GM23338 (cell line): ENCODE results near the gene BLM. TPM values are rescaled to one million over a fixed set of nuclear protein-coding genes. Genes with fewer than 3 reads are reported as not detected.

Experiments
- ATAC-seq: fragments of 200-7000 bp; cut with Tn5 transposase; 3 replicates; pipeline ENCODE4 v1.9.1; 2020
- DNase-seq: peaks from one replicate; pipeline ENCODE4 v3.0.0-alpha.2; 2015; ENCODE audit warnings: low spot score
- H2AFZ ChIP-seq: fragments of 200-600 bp; sonication (generic); 2 replicates; pipeline ENCODE4 v1.8.0; 2016; ENCODE audit warnings: antibody characterized with exemption, mild to moderate bottlenecking, moderate library complexity
- H3F3A ChIP-seq: fragments of 200-600 bp; sonication (generic); replicated peaks from 2 replicates; pipeline ENCODE4 v1.8.0; 2017; ENCODE audit warnings: antibody characterized with exemption, mixed run types, low read depth
- H3K27ac ChIP-seq: fragments of 200-600 bp; sonication (generic); 2 replicates; pipeline ENCODE4 v1.6.1; 2016; ENCODE audit warnings: low read depth
- H3K27me3 ChIP-seq: fragments of 200-600 bp; sonication (generic); 2 replicates; pipeline ENCODE4 v1.8.0; 2016; ENCODE audit warnings: mild to moderate bottlenecking, mixed run types, moderate library complexity; ENCODE audit not compliant: insufficient read depth
- H3K36me3 ChIP-seq: fragments of 200-600 bp; sonication (generic); 2 replicates; pipeline ENCODE4 v1.8.0; 2016; ENCODE audit warnings: mild to moderate bottlenecking; ENCODE audit not compliant: insufficient read depth
- H3K4me1 ChIP-seq: fragments of 200-600 bp; sonication (generic); 2 replicates; pipeline ENCODE4 v1.8.0; 2016; ENCODE audit warnings: mild to moderate bottlenecking, moderate library complexity; ENCODE audit not compliant: insufficient read depth
- H3K4me2 ChIP-seq: fragments of 200-600 bp; sonication (generic); 2 replicates; pipeline ENCODE4 v1.7.1; 2017; ENCODE audit warnings: mixed run types
- H3K4me3 ChIP-seq: fragments of 200-600 bp; sonication (generic); 2 replicates; pipeline ENCODE4 v1.6.1; 2016; ENCODE audit warnings: mixed run types
- H3K79me2 ChIP-seq: fragments of 200-600 bp; sonication (generic); replicated peaks from 2 replicates; pipeline ENCODE4 v1.8.0; 2017; ENCODE audit warnings: mild to moderate bottlenecking; ENCODE audit not compliant: insufficient read depth
- H3K9me2 ChIP-seq: fragments of 200-600 bp; sonication (generic); 2 replicates; pipeline ENCODE4 v1.8.0; 2017; ENCODE audit not compliant: insufficient read depth
- H4K20me1 ChIP-seq: fragments of 200-600 bp; sonication (generic); replicated peaks from 2 replicates; pipeline ENCODE4 v1.8.0; 2017; ENCODE audit warnings: mild to moderate bottlenecking; ENCODE audit not compliant: insufficient read depth
- H3K27ac Mint-ChIP-seq: 2 replicates; pipeline ENCODE4 v1.8.0; 2020; ENCODE audit warnings: inconsistent platforms, mild to moderate bottlenecking, moderate library complexity, mixed read lengths
- H3K27me3 Mint-ChIP-seq: 3 replicates; pipeline ENCODE4 v1.8.0; 2022; ENCODE audit warnings: low read depth, mild to moderate bottlenecking, moderate library complexity, mixed read lengths, inconsistent platforms; ENCODE audit not compliant: insufficient read depth, poor library complexity
- H3K36me3 Mint-ChIP-seq: 3 replicates; pipeline ENCODE4 v1.8.0; 2021; ENCODE audit warnings: low read depth, mild to moderate bottlenecking, inconsistent platforms, moderate library complexity, mixed read lengths
- H3K4me1 Mint-ChIP-seq: 3 replicates; pipeline ENCODE4 v1.8.0; 2020; ENCODE audit warnings: mild to moderate bottlenecking, inconsistent platforms, mixed read lengths
- H3K4me3 Mint-ChIP-seq: 3 replicates; pipeline ENCODE4 v1.8.0; 2021; ENCODE audit warnings: moderate library complexity, mild to moderate bottlenecking, inconsistent platforms, mixed read lengths
- H3K9me3 Mint-ChIP-seq: 3 replicates; pipeline ENCODE4 v1.8.0; 2020; ENCODE audit warnings: moderate library complexity, mild to moderate bottlenecking, inconsistent platforms, mixed read lengths
- EZH2 ChIP-seq: fragments of 200-600 bp; sonication (generic); IDR thresholded peaks from one replicate; pipeline ENCODE4 v1.8.0; 2017; ENCODE audit warnings: antibody characterized with exemption, mild to moderate bottlenecking, low read depth; ENCODE audit not compliant: unreplicated experiment
- EZH2phosphoT487 ChIP-seq: fragments of 200-600 bp; sonication (generic); IDR thresholded peaks from one replicate; pipeline ENCODE4 v1.8.1; 2018; ENCODE audit warnings: antibody characterized with exemption; ENCODE audit not compliant: unreplicated experiment
- JUNB ChIP-seq: IDR thresholded peaks from one replicate; pipeline ENCODE4 v1.6.1; 2016; ENCODE audit warnings: antibody characterized with exemption; ENCODE audit not compliant: unreplicated experiment
- NANOG ChIP-seq: IDR thresholded peaks from 2 replicates; pipeline ENCODE4 v1.6.1; 2016; ENCODE audit warnings: antibody characterized with exemption, borderline replicate concordance
- POLR2AphosphoS5 ChIP-seq: IDR thresholded peaks from 2 replicates; pipeline ENCODE4 v1.6.1; 2016; ENCODE audit warnings: antibody characterized with exemption, low read depth
- STAT1 ChIP-seq: IDR thresholded peaks from one replicate; pipeline ENCODE4 v1.6.1; 2016; ENCODE audit warnings: antibody characterized with exemption; ENCODE audit not compliant: unreplicated experiment
- ZNF114 ChIP-seq: fragments of 250-450 bp; sonication (Bioruptor Pico); IDR thresholded peaks from 2 replicates; pipeline ENCODE4 v1.5.0; 2020; ENCODE audit warnings: mild to moderate bottlenecking, moderate library complexity
- polyA plus RNA-seq: library from polyadenylated mRNA; unstranded; fragments of >200 nt; fragmentation: Nextera tagmentation; extraction: Ambion mirVana; gene quantifications from 2 replicates; pipeline ENCODE4 v1.2.1, GENCODE V29; 2016
- total RNA-seq: library from RNA; depleted of rRNA; stranded (reverse); fragments of >200 nt; shearing (Covaris generic); gene quantifications from 2 replicates; pipeline ENCODE4 v1.2.3, GENCODE V29; 2014
- TF ChIP-seq, protein P1 (sequence below): fragments of 250-450 bp; sonication (Bioruptor Pico); IDR thresholded peaks from 2 replicates; pipeline ENCODE4 v1.5.0; 2020; ENCODE audit warnings: mild to moderate bottlenecking, moderate library complexity
- TF ChIP-seq, protein P2 (sequence below), 2 experiments: fragments of 200-600 bp in 1 of 2; sonication (generic) in 1 of 2; conservative IDR thresholded peaks; 2 replicates each; pipeline versions ENCODE4 v1.5.1 to v1.6.1; 2016 to 2017; ENCODE audit warnings: antibody characterized with exemption in 2 of 2, low read depth in 2 of 2, mild to moderate bottlenecking in 2 of 2, moderate library complexity in 1 of 2

Gene BLM
- total and polyA plus RNA-seq, 2 experiments from 2014 or later = 43.1 to 43.3 TPM

DNA sequence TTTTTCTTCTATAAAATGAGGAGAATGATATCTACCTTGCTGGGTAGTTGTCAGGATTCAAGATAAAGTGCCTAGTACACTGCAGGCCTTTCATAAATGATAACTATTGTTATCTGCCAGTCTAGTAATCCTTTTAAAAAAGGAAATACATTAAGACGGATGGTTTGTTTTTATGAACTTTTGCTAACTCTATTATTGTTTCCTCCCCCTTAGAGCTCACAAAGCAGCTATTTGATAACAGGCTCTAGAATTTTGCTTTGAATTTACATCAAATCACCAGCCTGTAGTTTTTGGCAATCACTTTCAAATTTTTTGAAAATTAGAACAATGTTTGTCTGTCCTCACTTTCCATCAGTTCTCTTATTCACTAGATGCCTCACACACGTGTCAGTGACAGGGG, 39.8 kb downstream of the BLM start (continued):
- TF ChIP-seq, protein P1, sequence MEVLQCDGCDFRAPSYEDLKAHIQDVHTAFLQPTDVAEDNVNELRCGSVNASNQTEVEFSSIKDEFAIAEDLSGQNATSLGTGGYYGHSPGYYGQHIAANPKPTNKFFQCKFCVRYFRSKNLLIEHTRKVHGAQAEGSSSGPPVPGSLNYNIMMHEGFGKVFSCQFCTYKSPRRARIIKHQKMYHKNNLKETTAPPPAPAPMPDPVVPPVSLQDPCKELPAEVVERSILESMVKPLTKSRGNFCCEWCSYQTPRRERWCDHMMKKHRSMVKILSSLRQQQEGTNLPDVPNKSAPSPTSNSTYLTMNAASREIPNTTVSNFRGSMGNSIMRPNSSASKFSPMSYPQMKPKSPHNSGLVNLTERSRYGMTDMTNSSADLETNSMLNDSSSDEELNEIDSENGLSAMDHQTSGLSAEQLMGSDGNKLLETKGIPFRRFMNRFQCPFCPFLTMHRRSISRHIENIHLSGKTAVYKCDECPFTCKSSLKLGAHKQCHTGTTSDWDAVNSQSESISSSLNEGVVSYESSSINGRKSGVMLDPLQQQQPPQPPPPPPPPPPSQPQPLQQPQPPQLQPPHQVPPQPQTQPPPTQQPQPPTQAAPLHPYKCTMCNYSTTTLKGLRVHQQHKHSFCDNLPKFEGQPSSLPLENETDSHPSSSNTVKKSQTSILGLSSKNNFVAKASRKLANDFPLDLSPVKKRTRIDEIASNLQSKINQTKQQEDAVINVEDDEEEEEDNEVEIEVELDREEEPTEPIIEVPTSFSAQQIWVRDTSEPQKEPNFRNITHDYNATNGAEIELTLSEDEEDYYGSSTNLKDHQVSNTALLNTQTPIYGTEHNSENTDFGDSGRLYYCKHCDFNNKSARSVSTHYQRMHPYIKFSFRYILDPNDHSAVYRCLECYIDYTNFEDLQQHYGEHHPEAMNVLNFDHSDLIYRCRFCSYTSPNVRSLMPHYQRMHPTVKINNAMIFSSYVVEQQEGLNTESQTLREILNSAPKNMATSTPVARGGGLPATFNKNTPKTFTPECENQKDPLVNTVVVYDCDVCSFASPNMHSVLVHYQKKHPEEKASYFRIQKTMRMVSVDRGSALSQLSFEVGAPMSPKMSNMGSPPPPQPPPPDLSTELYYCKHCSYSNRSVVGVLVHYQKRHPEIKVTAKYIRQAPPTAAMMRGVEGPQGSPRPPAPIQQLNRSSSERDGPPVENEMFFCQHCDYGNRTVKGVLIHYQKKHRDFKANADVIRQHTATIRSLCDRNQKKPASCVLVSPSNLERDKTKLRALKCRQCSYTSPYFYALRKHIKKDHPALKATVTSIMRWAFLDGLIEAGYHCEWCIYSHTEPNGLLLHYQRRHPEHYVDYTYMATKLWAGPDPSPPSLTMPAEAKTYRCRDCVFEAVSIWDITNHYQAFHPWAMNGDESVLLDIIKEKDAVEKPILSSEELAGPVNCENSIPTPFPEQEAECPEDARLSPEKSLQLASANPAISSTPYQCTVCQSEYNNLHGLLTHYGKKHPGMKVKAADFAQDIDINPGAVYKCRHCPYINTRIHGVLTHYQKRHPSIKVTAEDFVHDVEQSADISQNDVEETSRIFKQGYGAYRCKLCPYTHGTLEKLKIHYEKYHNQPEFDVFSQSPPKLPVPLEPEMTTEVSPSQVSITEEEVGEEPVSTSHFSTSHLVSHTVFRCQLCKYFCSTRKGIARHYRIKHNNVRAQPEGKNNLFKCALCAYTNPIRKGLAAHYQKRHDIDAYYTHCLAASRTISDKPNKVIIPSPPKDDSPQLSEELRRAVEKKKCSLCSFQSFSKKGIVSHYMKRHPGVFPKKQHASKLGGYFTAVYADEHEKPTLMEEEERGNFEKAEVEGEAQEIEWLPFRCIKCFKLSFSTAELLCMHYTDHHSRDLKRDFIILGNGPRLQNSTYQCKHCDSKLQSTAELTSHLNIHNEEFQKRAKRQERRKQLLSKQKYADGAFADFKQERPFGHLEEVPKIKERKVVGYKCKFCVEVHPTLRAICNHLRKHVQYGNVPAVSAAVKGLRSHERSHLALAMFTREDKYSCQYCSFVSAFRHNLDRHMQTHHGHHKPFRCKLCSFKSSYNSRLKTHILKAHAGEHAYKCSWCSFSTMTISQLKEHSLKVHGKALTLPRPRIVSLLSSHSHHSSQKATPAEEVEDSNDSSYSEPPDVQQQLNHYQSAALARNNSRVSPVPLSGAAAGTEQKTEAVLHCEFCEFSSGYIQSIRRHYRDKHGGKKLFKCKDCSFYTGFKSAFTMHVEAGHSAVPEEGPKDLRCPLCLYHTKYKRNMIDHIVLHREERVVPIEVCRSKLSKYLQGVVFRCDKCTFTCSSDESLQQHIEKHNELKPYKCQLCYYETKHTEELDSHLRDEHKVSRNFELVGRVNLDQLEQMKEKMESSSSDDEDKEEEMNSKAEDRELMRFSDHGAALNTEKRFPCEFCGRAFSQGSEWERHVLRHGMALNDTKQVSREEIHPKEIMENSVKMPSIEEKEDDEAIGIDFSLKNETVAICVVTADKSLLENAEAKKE (CRISPR knock-in tag) = no peak

DNA sequence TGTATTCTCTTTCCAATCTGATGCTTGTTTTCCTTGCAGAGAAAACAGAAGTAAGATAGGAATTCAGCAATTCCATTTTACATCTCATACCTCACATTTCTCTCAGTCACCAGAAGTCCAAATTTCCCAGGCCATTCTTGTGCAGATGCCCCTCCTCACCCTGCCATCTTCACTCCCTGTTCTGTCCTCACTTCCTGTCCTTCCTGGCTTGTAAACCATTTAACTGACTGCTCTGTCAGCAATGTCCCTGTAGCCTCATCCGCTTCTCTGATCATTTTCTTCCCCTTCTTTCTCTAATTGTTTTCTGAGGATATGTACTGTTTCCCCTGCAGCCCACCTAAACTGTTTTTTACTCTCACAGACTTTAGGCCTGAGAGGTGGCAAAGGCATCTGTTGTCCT, 40.3 kb downstream of the BLM start:
- peak overlapping the region; percentile 73 for H3K27ac Mint-ChIP-seq
- peaks cover 10% of the 10 kb centered on the region; the same call in 1 of the 2 replicates for H3K4me1 ChIP-seq
- H3K36me3 Mint-ChIP-seq = peaks cover 50% of the 10 kb centered on the region
- peaks cover 19% of the 10 kb centered on the region for H3K36me3 ChIP-seq
- no peaks in the 10 kb centered on the region for H3K9me2 ChIP-seq
- no peak overlapping the region for H3K4me2 ChIP-seq
- DNase-seq = no peak
- H3K9me3 Mint-ChIP-seq = no peaks in the 10 kb centered on the region
- H3K27ac ChIP-seq = no peak overlapping the region
- H2AFZ ChIP-seq = no peak overlapping the region
- H4K20me1 ChIP-seq = no peaks in the 10 kb centered on the region
- no peak overlapping the region for H3K4me3 Mint-ChIP-seq
- ATAC-seq = no peak
- no peak overlapping the region for H3K4me3 ChIP-seq
- peaks cover 31% of the 10 kb centered on the region for H3K4me1 Mint-ChIP-seq
- no peaks in the 10 kb centered on the region for H3F3A ChIP-seq
- no peaks in the 10 kb centered on the region for H3K27me3 ChIP-seq
- no peaks in the 10 kb centered on the region for H3K79me2 ChIP-seq
- no peaks in the 10 kb centered on the region for H3K27me3 Mint-ChIP-seq
- TF ChIP-seq STAT1 = no peak
- no peak for TF ChIP-seq EZH2phosphoT487
- TF ChIP-seq JUNB = no peak
- TF ChIP-seq NANOG = no peak
- no peak for TF ChIP-seq POLR2AphosphoS5
- no peak for TF ChIP-seq ZNF114 (CRISPR knock-in tag)
- TF ChIP-seq, protein P1 (CRISPR knock-in tag) = no peak
- TF ChIP-seq, protein P2, sequence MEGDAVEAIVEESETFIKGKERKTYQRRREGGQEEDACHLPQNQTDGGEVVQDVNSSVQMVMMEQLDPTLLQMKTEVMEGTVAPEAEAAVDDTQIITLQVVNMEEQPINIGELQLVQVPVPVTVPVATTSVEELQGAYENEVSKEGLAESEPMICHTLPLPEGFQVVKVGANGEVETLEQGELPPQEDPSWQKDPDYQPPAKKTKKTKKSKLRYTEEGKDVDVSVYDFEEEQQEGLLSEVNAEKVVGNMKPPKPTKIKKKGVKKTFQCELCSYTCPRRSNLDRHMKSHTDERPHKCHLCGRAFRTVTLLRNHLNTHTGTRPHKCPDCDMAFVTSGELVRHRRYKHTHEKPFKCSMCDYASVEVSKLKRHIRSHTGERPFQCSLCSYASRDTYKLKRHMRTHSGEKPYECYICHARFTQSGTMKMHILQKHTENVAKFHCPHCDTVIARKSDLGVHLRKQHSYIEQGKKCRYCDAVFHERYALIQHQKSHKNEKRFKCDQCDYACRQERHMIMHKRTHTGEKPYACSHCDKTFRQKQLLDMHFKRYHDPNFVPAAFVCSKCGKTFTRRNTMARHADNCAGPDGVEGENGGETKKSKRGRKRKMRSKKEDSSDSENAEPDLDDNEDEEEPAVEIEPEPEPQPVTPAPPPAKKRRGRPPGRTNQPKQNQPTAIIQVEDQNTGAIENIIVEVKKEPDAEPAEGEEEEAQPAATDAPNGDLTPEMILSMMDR (conservative IDR thresholded peaks at IDR 0.05; ENCODE audit: low read depth in 2 of 2) = no peak
- no peak for TF ChIP-seq EZH2
